Right ventricle myocardium superior (tissue), 1 donor: ENCODE measurements around the gene LRRC8E. TPM values are rescaled to one million over a fixed set of nuclear protein-coding genes. Genes with fewer than 3 reads are reported as not detected.
"Not testable (repeated sequence)": the region's sequence is repeated elsewhere in the genome, so short reads cannot be mapped to it uniquely, and the experiment has no call there.

Experiments
- ATAC-seq: fragments of 200-7000 bp; cut with Tn5 transposase; one replicate; pipeline ENCODE4 v1.9.1; 2020; ENCODE audit warnings: mild to moderate bottlenecking; ENCODE audit not compliant: poor library complexity
- DNase-seq: peaks from one replicate; pipeline ENCODE4 v3.0.0-alpha.2; 2020
- intact Hi-C: fragments of 100-400 bp; cut with DNase I; formaldehyde crosslinking; loops from one replicate; pipeline ENCODE4 v1.11.2; 2022
- total RNA-seq: library from RNA; stranded (reverse); fragmentation: NEBNext Ultra II Directional; extraction: Animal tissue kit (Norgen Biotek cat#: 25700); gene quantifications from one replicate; pipeline ENCODE4 v1.2.1, GENCODE V29; 2021
- donor health status: DM: no; HTN: yes; CAD: no; lungs with severe emphysema.

The LRRC8E gene
- total RNA-seq, 1 donor from 2014 or later, result 1.6 TPM

DNA sequence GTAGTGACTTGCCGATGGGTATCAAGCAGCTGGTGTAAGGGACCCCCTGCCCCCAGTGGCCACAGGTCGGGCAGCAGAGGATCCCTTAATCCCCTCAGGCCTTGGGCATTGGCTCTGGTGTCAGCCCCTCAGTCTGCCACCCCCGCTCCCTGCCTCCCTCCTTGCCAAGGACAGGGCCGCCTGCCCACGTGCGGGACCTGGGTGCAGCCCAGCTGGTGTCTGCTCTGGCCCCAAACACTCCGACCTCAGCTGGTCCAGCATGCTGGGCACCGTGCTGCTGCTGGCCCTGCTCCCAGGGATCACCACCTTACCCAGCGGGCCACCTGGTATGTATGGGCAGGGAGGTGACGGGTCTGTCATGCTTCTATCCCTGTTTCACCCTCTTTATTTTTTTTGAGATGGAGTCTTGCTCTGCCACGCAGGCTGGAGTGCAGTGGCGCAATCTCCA, 26.3 kb downstream of the LRRC8E start, which contains the start of gene TGFBR3L:
Gene TGFBR3L, plus strand, starts transcription at position 233 of the 448 bp plus-strand sequence.
- intact Hi-C loops, result no loop called here
- DNase-seq (no peak), ATAC-seq (no peak)

DNA sequence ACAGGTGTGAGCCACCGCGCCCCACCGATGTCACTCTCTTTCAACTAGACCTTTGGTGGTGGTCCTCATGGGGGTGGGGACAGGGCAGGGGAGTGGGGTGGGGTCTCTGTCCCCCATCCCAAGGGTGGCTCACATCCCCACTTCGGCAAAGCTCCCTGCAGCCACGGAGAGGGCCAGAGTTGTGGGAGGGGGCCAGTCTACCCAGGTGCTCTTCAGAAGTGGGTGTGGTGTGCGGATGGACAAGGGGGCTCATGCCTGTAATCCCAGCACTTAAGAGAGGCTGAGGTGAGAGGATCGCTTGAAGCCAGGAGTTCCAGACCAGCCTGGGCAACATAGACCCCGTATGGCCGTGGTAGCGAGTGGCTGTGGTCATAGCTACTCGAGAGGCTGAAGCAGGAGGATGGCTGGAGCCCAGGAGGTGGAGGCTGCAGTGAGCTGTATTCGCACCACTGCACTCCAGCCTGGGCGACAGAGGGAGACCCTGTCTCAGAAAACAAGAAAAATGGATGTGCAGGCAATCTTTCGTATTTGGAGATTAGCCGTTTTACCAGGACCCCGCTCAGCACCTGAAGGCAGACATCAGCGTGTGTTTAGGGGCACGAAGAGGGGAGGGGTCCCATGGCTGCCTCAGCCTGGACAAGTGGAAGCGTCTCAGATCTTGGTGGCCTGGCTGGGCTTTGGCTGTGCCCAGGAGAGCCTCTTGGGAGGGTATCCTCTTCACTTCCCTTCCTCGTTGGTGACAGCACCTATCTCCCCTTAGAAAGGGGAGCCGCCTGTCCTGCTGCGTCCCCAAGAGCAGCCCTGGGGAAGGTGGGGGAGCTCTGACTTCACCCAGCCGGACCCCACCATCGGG, 27.2 kb downstream of the LRRC8E start:
- intact Hi-C loops, result no loop called here
- DNase-seq (no peak), ATAC-seq (no peak)

DNA sequence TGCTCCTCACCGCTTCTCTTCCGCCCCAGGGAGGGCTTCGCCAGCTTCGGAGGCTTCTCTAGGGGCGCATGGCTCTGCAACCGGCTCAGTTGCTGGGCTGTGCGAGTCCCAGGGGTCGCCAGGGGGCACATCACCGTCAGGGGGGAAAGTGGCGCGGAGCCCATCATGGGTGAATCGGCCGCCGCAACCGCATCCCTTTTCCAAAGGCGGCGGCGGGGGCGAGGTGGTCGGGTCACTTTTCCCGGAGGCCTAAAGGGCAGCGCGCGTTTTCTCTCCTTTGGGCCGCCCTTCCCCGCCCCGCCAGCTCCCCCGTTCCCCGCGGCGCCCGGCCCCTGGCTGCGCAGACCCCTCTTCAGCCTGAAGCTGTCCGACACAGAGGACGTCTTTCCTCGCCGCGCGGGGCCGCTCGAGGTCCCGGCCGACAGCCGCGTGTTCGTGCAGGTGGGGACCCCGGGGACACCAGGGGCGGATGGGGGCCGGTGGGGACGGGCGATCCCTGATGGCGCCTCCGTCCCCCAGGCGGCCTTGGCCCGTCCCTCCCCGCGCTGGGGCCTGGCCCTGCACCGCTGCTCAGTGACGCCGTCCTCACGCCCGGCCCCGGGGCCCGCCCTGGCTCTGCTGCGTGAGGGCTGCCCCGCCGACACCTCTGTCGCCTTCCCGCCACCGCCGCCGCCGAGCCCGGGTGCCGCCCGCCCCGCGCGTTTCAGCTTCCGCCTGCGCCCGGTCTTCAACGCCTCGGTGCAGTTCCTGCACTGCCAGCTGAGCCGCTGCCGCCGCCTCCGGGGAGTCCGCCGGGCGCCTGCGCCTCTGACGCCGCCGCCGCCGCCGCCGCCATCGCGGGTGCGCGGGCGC, 28.0 kb downstream of the LRRC8E start:
- intact Hi-C loops, result no loop called here
- ATAC-seq (no peak), DNase-seq (no peak)

DNA sequence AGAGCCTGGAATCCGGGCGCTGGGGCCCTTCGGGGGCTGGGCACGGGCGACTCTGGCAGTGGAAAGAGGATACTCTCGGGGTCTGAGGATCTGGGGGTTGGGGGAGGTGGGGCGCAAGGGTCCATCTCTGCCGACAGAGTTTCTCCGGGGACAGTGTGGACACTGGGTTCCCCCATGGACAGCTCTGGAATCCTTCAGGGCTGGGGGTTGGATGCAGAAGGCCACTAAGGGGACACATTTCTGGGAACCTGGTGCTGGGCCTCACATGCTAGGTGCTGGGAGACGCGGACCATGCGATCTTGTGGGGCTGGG, 28.6 kb downstream of the LRRC8E start:
- intact Hi-C loops, result no loop called here
- DNase-seq, result no peak
- ATAC-seq, result no peak

DNA sequence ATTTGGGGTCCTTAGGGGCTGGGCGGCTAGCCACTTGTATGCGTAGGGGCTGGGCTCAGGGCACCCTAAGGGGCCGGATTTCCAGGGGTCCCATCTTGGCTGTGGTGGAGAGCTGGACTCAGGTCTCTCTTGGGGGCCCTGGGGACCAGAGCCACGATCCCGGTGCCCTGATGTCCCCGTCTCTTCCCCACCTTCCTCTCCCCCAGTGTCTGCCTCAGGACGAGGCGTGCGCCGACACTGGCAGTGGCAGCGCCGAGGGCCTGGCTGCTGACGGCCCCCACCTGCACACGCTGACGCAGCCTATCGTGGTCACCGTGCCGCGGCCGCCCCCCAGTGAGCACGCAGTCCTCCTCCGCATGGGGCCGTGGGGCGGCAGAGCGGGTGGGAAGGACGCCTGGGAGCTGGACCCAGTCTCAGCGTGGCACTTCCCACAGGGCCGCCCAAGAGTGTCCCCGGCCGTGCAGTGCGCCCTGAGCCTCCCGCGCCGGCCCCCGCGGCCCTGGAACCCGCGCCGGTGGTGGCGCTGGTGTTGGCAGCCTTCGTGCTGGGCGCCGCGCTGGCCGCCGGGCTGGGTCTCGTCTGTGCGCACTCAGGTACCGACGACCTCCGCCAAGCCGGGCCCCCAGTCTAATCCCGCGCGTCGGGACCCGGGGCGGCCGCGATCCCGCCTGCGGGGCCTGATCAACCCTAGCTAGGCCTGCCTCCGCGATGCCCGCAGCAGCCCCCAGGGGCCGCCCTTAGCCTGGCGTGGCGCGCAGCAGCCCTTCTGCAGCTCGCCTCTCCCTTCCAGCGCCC, 29.2 kb downstream of the LRRC8E start:
- ATAC-seq, result peak; percentile 9
- intact Hi-C loops, result no loop called here
- peak; percentile 73 for DNase-seq

DNA sequence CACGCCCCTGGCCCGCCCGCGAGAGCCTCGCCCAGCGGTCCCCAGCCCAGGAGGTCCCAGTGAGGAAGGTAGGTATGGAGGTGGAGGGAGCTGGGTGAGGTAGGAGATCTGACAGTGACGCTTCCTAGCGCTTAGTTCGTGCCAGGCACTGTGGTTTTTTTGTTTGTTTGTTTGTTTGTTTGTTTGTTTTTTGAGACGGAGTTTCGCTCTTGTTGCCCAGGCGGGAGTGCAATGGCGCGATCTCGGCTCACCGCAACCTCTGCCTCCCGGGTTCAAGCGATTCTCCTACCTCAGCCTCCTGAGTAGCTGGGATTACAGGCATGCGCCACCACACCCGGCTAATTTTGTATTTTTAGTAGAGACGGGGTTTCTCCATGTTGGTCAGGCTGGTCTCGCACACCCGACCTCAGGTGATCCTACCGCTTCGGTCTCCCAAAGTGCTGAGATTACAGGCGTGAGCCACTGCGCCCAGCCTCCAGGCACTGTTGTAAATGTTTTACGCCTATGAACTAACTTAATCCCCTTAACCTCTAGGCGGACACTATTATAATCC, 29.8 kb downstream of the LRRC8E start:
- intact Hi-C loops, ATAC-seq, DNase-seq: not testable (repeated sequence)

DNA sequence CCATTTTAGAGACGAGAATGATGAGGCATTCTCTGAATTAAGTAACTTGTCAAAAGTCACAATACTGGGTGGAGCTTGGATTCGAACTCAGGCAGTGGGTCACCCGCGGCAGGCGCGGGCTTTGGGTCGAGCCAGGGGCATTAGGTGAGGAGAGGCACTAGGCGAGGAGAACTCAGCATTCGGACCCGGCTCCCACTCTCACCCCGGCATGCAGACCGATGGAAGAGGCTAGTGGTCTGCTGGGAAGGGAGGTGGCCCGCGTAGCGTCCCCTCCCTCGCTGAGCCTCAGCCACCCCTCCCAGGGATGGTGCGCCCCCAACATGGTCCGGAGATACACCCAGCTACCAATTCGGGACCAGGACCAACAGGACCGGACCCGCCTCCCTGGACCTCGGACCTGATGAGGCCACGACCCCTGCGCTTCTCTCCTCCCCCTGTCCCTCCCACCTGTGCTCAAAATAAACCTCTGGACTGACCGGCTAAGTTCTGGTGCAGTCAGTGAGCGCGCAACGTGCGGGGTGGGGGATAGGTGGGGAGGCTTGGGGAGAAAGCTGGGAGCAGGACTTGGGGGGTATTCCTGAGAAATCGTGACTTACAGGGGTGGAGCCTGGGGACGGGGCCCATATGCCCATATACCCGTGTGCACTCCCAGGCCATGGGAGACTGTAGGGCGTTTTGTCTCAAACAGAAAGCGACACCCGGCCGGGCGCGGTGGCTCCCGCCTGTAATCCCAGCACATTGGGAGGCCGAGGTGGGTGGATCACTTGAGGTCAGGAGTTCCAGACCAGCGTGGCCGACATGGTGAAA, 30.5 kb downstream of the LRRC8E start:
- intact Hi-C loops, result no loop called here
- DNase-seq, result no peak
- no peak for ATAC-seq

DNA sequence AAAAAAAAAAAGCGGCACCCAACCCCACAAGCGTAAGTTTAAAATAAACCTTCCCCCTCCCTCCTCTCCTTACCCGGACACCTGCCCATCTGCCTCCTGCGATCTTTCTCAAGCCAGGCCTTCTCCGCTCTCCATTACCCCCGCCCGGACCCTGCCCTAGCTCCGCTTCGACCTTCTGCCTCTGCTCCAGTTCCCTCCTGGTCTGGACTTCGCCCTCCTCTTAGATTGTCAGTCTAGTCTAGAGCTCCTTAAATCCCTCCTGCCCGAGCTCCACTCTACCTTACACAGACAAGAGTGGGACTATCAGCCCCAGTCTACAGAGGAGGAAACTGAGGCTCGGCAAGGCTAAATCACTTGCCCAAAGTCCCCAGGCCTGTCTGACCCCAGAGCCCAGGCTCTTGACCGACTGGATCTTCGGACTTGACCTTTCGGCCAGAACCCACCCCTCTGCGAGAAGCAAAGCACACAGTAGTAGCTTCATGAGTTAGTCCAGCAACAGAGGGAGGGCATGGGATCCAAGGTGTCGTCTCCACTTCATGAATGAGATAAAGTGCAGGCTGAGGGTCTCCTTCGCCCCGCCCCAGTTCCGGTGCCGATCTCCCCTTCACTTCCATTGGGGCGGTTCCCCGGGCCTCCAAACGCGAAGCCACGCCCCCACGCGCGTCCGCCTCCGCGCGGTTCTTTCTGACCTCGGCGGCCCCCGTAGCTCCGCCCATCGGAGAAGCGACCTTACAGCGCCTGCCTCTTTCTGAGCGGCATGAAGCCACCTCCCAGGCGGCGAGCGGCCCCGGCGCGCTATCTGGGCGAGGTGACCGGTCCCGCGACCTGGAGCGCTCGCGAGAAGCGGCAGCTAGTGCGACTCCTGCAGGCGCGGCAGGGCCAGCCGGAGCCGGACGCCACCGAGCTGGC, 31.6 kb downstream of the LRRC8E start, which contains the start of gene SNAPC2:
Gene SNAPC2, plus strand, starts transcription at position 729 of the 909 bp plus-strand sequence. Its CDS starts 29 bp downstream, at position 758.
- DNase-seq, result peak; percentile 99
- intact Hi-C loops, result no loop called here
- peak; percentile 76 for ATAC-seq

DNA sequence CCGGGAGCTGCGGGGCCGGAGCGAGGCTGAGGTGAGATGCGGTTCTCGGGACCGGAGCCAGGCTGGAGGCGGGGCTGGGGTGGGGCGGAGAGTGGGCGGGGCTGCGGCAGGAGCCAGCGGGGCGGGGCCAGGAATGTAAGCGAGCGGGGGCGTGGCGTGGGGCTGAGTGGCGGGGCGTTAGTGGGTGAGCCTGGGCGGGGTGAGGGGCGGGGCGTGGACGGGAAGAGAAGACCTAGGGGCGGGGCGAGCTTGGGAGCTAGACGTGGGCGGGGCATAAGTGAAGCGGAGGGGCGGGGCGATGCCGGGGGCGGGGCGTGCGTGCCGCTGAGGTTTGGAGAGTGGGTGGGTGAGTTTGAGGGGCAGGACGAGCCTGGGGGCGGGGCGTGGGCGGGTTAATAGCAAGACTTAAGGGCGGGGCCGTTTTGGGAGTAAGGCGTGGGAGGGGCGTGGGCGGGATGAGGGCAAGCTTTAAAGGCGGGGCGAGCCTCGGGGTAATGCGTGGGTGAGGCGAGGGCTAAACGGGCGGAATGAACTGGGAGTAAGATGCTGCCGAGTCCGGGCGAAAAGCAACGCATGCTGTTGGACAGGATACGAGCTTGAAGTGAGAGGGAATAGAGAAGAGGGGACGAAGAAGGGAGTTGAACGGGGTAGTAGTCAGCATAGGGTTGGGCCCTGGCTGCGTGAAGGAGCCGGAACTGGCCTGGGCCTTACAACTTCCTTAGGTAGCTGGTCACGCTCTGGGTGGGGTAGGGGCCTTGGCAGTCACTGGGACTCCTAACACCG, 32.4 kb downstream of the LRRC8E start:
- intact Hi-C loops, result no loop called here
- ATAC-seq, result peak; percentile 86
- DNase-seq, result peak; percentile 100

DNA sequence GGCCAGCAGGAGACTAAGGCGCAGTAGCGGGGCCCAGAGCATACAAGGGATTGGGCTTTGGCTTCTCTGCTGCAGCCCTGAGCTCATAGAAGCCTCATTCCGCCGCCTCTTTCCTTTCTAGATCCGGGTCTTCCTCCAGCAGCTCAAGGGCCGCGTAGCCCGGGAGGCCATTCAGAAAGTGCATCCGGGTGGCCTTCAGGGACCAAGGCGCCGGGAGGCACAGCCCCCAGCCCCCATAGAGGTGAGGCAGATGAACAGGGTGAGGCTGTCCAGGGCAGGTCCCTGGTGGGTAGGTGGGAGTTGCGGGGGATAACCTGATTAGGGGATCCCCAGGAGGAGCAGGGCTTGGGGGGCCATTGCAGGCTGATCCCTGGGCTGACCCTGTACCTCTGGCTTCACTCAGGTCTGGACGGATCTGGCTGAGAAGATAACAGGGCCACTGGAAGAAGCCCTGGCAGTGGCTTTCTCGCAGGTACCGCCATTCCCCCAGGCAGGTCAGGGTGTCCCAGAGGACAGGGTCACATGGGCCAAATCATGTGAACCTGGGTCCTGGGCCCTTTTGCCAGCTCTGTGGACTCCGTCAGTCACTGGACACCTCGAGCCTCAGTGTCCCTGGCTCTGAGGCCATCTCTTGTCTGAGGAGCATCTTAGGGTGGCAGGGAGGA, 33.1 kb downstream of the LRRC8E start:
- intact Hi-C loops, result no loop called here
- DNase-seq (no peak), ATAC-seq (no peak)

DNA sequence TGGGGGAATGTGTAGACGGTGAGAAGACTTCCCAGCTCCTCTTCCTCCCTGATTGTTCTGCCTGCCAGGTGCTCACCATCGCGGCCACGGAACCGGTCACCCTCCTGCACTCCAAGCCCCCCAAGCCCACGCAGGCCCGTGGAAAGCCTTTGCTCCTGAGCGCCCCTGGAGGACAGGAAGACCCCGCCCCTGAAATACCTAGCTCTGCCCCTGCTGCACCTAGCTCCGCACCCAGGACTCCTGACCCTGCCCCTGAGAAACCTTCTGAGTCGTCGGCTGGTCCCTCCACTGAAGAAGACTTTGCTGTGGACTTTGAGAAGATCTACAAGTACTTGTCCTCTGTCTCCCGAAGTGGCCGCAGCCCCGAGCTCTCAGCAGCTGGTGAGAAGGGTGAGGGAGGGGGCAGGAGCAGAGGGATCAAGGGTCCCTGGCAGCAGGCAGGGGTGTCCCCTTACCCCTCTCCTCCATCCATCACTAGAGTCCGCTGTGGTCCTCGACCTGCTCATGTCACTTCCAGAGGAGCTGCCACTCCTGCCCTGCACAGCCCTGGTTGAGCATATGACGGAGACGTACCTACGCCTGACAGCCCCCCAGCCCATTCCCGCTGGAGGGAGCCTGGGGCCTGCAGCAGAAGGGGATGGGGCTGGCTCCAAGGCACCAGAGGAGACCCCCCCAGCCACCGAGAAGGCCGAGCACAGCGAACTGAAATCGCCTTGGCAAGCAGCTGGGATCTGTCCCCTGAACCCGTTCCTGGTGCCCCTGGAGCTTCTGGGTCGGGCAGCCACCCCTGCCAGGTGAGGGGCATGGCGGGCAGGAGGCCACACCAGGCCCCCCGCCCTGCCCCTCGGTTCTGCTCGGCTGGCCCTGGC, 33.9 kb downstream of the LRRC8E start:
- DNase-seq (no peak), ATAC-seq (no peak)
- intact Hi-C loops, result no loop called here

DNA sequence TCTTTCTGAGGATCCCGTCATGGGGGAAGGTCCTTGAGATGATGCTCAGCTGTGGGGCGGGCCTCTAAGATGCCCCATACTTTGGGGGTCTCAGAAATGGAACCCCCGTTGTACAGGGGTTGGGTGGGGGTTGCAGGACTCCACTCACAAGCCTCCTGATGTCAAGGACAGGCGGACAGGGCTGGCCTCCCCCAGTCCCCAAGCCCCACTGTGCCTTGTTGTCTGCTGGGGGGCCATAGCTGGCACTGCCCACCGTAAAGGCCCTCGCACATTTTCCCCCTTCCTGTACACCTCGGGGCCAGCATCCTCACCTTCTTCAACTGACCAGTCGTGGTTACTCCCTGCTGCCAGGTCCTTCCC, 34.5 kb downstream of the LRRC8E start:
- no peak for ATAC-seq
- DNase-seq, result no peak
- intact Hi-C loops, result no loop called here

DNA sequence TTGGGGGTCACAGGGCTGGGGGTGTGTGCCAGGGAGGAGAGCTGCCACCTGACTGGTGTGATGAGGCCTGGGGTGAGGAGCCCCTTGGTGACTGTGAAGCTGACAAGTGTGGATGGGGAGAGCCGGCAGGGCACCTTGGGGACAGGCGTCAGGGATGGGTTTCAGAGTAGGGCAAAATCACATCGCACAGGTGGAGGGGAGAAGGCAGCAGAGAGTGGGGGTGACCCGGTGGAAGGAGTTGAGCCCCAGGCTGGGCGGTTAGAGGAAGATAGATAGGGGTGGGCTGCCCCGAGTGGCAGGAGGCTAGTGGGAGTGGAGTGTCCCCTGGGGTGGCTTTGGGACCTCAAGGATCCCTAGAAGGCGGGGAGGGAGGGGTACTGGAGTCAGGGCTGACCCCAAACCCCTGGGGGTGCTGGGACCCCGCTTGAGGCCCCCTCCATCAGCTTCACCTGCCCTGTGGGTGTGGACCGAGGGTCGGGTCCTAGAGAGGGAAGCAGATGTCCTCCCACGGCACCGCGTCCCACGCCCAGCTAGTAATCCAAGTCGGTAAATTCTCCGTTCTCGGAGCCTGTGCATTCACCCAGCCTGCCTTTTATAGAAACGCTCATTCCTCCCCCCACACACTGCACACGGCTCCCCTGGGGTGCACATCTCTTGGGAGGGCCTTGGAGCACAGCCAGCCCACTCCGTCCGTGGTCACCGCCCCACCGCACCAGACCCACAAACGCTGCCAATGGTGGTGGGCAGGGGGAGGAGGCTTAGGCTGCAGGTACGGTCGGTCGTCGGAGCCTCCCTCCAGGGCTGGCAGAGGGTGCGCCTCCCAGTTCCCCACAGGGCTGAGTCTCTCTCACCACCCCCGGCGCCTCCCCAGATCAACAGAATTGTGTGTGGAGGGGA, 35.2 kb downstream of the LRRC8E start:
- intact Hi-C loops, result no loop called here
- DNase-seq (no peak), ATAC-seq (no peak)

DNA sequence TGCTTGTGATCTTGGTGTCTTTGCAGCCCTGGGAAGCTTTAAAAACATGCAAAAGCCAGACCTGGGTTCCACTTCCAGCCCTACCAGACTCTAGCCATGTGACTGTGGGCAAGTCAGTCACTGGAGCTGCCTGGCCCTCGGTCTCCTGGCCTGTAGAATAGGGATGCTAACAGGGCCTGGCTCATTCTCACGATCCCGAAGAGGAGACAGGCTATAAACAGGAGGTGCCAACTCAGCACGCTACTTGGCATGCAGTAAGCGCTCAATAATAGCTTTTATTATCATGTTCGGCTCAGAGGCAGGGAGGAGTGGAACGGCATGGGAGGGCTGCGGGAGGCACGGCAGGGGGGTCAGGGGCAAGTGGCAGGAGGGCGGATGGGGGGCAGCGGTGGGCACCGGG, 35.9 kb downstream of the LRRC8E start:
- no peak for DNase-seq
- intact Hi-C loops, result no loop called here
- no peak for ATAC-seq
